ENCODE results near the gene RPL19. TPM values are rescaled to one million over a fixed set of nuclear protein-coding genes. Genes with fewer than 3 reads are reported as not detected.

Gene RPL19
- 1,000 to 10,000 TPM; 1,356 to 1,902 (median 1,599) TPM for total RNA-seq

- ATAC-seq (ENCODE audit: low FRiP score in 2 of 2) (peak; percentile 79 to 86), DNase-seq (peak; percentile 71 to 90)
- TF ChIP-seq CTCF (IDR thresholded peaks at IDR 0.05) (peak in 1 of 6 experiments; percentile 3), POLR2A (IDR thresholded peaks at IDR 0.05) (peak; percentile 5 to 86 (median 71)), EP300 (IDR thresholded peaks at IDR 0.05) (no peak), POLR2AphosphoS5 (IDR thresholded peaks at IDR 0.05) (peak; percentile 73 to 76)
- Histone ChIP-seq H3K27ac (peak within 1 kb of the TSS; percentile 95 to 99 (median 98)), H3K4me3 (peak within 1 kb of the TSS; percentile 57 to 97 (median 86)), H3K9me3 (no peaks in the 10 kb centered on the region), H3K27me3 (no peaks in the 10 kb centered on the region), H3K4me1 (peaks cover 37 to 61% (median 49%) of the 10 kb centered on the region in 4 donors), H3K36me3 (peaks cover 38 to 42% (median 40%) of the 10 kb centered on the region in 4 donors)
- WGBS, 2 donors, result 0% methylated on average over 19 to 34 of the region's 52 CpGs
Measured at GRCh38 chr17:39200070-39200879, at the start of gene RPL19. RPL19 (plus strand) TSS chr17:39200283; CDS start chr17:39200345, 62 bp downstream.

GRCh38 chr17:39150795-39151149, 49.3 kb upstream of the RPL19 start:
- peaks cover 16 to 35% (median 25%) of the 10 kb centered on the region in 4 donors for H3K4me1 ChIP-seq
- 31 to 60% methylated on average over 4 to 5 of the region's 5 CpGs for WGBS, 2 donors
- H3K36me3 ChIP-seq, result no peaks in the 10 kb centered on the region
- TF ChIP-seq CTCF (IDR thresholded peaks at IDR 0.05) (no peak), POLR2A (IDR thresholded peaks at IDR 0.05) (no peak), EP300 (IDR thresholded peaks at IDR 0.05) (no peak), POLR2AphosphoS5 (IDR thresholded peaks at IDR 0.05) (no peak)
- H3K9me3 ChIP-seq, result no peaks in the 10 kb centered on the region
- no peak for ATAC-seq (ENCODE audit: low FRiP score in 2 of 2)
- peak overlapping the region in 3 of 4 donors; percentile 63 to 85 (median 83) for H3K4me3 ChIP-seq
- H3K27ac ChIP-seq, result peak overlapping the region in 1 of 4 donors; percentile 46
- H3K27me3 ChIP-seq, result peaks cover 0 to 16% (median 8%) of the 10 kb centered on the region in 4 donors
- no peak for DNase-seq

GRCh38 chr17:39151150-39151942, 48.7 kb upstream of the RPL19 start, which contains the start of gene PLXDC1:
PLXDC1 (minus strand) TSS chr17:39151637; CDS start chr17:39151437, 200 bp downstream.
- Histone ChIP-seq H3K9me3 (no peaks in the 10 kb centered on the region), H3K27me3 (peaks cover 0 to 16% (median 8%) of the 10 kb centered on the region in 4 donors), H3K36me3 (no peaks in the 10 kb centered on the region), H3K4me3 (peak within 1 kb of the TSS; percentile 16 to 85 (median 73)), H3K27ac (peak within 1 kb of the TSS; percentile 81 to 98 (median 90)), H3K4me1 (peaks cover 16 to 35% (median 25%) of the 10 kb centered on the region in 4 donors)
- 1 to 6% methylated on average over 13 to 25 of the region's 68 CpGs for WGBS, 2 donors
- no peak for ATAC-seq (ENCODE audit: low FRiP score in 2 of 2)
- TF ChIP-seq CTCF (IDR thresholded peaks at IDR 0.05) (no peak), POLR2AphosphoS5 (IDR thresholded peaks at IDR 0.05) (no peak), EP300 (IDR thresholded peaks at IDR 0.05) (no peak), POLR2A (IDR thresholded peaks at IDR 0.05) (no peak)
- DNase-seq, result peak in 1 of 2 donors; percentile 87

- peaks cover 0 to 16% (median 8%) of the 10 kb centered on the region in 4 donors for H3K27me3 ChIP-seq
- WGBS, 2 donors, result 12 to 15% methylated on average over 21 to 24 of the region's 25 CpGs
- TF ChIP-seq EP300 (IDR thresholded peaks at IDR 0.05) (no peak), POLR2AphosphoS5 (IDR thresholded peaks at IDR 0.05) (no peak), POLR2A (IDR thresholded peaks at IDR 0.05) (no peak), CTCF (IDR thresholded peaks at IDR 0.05) (no peak)
- no peaks in the 10 kb centered on the region for H3K36me3 ChIP-seq
- DNase-seq (no peak), ATAC-seq (ENCODE audit: low FRiP score in 2 of 2) (peak in 1 of 2 donors; percentile 1)
- peak overlapping the region in 3 of 4 donors; percentile 63 to 85 (median 83) for H3K4me3 ChIP-seq
- H3K27ac ChIP-seq, result peak overlapping the region; percentile 81 to 98 (median 90)
- H3K9me3 ChIP-seq, result no peaks in the 10 kb centered on the region
- peaks cover 16 to 35% (median 25%) of the 10 kb centered on the region in 4 donors for H3K4me1 ChIP-seq
Measured at GRCh38 chr17:39151943-39152818, 47.9 kb upstream of the RPL19 start.
